GM12874 (cell line): ENCODE results near the gene CCDC85A.

Experiments used
- TF ChIP-seq, protein P1 (sequence below): IDR thresholded peaks from 2 replicates; pipeline ENCODE4 v1.5.1; 2011; ENCODE audit warnings: low read depth, mild to moderate bottlenecking, control low read depth, low read length, moderate library complexity; ENCODE audit not compliant: insufficient read depth

CCDC85A gene

DNA sequence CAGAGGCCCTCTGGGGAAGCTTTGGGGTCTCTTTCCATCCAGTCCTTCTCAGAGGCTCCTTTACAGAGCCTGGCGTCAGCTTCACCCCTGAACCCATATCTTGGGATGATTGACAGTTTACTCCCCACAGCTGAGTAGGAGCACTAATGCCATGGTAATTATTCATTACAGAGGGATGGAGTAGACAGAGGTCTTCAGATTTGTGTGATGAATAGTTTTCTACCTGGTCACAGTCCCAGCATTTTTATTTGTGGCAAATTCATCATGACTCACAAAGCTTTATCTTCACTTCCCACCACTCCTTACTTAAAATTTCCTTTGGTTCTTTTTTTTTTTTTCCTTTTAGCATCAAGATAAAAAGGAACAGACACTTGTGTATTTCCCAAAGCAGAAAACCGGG, 104.2 kb downstream of the CCDC85A start:
- TF ChIP-seq, protein P1, sequence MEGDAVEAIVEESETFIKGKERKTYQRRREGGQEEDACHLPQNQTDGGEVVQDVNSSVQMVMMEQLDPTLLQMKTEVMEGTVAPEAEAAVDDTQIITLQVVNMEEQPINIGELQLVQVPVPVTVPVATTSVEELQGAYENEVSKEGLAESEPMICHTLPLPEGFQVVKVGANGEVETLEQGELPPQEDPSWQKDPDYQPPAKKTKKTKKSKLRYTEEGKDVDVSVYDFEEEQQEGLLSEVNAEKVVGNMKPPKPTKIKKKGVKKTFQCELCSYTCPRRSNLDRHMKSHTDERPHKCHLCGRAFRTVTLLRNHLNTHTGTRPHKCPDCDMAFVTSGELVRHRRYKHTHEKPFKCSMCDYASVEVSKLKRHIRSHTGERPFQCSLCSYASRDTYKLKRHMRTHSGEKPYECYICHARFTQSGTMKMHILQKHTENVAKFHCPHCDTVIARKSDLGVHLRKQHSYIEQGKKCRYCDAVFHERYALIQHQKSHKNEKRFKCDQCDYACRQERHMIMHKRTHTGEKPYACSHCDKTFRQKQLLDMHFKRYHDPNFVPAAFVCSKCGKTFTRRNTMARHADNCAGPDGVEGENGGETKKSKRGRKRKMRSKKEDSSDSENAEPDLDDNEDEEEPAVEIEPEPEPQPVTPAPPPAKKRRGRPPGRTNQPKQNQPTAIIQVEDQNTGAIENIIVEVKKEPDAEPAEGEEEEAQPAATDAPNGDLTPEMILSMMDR: no peak

DNA sequence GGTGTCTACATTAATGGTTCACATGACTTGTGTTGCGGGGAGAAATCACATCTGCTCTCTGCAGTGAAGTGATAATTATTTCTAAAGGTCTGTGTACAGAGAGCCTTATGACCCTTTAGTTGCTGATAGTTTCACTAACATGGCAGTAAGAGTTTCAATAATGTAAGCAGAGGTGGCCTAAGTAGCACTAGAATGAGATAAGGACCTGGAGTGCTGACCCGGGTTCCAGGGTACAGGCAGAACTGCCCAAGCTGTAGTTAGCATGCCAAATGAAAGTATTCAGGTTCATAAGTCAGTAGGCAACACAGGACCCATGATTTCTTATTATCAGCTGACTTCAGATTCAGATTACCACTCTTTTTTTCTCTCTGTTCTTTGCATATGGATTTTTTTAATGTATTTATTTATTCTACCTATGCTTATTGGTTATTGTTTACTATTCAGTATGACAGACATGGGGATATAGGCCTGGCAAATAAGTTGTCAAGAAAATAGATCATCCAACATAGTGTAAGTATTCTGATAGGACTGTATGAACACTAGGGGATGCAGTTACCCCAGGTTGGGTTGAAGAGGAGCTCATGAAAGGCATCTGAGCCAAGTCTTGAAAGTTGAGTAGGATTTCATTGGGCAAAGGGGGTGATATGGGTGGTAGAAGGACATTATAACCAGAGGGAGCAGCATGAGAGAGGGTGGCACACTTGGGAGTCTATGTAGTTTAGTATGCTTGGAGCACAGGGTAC, 105.2 kb downstream of the CCDC85A start:
- TF ChIP-seq, protein P1: peak; percentile 34; the same call in 1 of the 2 replicates

DNA sequence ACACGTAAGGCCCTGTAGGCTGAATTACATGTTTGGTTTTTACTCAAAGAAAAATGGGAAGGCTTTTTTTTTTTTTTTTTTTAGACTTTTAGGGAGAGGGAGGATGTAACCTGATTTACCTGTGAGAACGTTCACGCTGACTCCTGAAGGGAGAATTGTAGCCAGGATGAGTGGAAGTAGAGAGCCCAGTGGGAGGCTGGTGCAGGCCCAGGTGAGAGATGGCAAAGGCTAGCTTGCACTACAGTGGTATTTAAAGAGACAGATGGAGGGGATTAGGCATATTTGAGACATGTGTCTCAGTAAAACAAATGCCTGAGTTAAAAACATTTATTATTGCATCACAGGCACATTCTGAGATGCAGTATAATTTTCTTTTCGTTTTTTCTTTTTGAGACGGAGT, 107.9 kb downstream of the CCDC85A start:
- TF ChIP-seq, protein P1: no peak

DNA sequence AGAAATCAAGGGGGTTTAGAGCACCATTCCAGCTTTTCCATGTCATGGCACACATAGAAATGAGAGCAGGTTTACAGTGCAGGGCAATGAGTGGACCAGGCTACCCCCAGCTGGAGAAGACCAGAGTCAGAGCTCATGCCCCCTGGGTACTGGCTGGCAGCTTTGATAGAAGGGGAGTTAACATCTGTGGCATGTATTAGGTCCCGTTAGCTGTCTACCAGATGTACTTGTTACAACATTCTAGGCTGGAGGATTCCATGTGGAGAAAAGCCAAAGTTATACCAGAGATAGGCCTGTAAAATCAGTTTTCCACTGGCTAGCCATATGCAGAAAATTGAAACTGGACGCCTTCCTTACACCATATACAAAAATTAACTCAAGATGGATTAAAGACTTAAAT, 109.2 kb downstream of the CCDC85A start:
- TF ChIP-seq, protein P1: no peak

GRCh38 chr2:56295666-56296065, 111.9 kb downstream of the CCDC85A start:
- TF ChIP-seq, protein P1: no peak

DNA sequence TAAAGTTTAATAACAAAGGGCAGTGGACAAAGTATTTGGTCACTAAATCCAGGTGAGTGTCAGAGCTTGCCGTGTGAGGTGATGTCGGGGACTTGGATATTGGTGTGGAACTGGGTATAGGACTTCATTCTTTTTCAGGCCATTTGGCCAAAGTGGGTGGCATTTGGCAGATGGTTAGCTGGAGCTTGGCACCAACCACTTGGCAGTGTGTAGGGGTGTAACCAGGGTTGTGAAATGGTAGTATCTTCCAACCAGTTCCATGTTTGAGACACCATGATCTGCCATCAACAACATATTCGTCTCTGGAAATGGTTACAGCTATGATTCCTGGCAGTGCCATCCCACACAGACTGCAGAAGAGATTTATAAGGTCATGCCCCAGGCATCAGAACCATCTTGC, 113.9 kb downstream of the CCDC85A start:
- TF ChIP-seq, protein P1: no peak

DNA sequence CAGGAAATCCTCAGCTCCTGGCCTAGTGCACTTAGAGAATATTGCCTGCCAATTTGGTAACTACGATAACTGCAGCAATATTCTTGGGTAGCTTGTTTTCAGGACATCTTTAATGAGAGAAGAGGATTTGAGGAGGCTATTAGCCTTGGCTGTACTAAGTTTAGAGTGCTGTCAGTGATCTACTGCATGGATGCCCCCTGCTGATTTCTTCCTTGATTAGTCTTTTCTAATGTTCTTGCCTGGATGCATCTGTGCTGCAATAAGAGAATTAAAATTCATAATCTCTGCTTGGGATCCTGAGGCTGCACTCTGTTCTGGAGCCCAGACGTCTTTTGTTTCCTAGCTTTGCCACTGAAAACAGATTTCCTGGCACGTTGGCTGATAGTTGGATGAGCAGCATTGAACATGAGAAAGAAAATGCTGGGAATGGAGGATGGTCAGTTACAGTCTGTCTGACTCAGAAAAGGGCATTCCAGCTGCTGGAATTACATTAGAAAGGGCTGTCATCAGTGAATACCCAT, 115.4 kb downstream of the CCDC85A start:
- TF ChIP-seq, protein P1: no peak
